Subcutaneous adipose tissue (tissue), 4 donors: ENCODE measurements around the gene OCSTAMP. TPM values are rescaled to one million over a fixed set of nuclear protein-coding genes. Genes with fewer than 3 reads are reported as not detected.

Source experiments
- CTCF ChIP-seq: fragments of 450-650 bp; IDR thresholded peaks from one replicate; pipeline ENCODE4 v1.5.1; 2016; ENCODE audit warnings: low read depth, mild to moderate bottlenecking, control low read depth, antibody characterized with exemption, moderate library complexity
- total RNA-seq, 4 donors: library from RNA; depleted of rRNA; stranded (reverse); fragments of >200 nt; gene quantifications; one replicate each; pipeline ENCODE4 v1.1.0, GENCODE V29; 2016

Gene OCSTAMP, protein sequence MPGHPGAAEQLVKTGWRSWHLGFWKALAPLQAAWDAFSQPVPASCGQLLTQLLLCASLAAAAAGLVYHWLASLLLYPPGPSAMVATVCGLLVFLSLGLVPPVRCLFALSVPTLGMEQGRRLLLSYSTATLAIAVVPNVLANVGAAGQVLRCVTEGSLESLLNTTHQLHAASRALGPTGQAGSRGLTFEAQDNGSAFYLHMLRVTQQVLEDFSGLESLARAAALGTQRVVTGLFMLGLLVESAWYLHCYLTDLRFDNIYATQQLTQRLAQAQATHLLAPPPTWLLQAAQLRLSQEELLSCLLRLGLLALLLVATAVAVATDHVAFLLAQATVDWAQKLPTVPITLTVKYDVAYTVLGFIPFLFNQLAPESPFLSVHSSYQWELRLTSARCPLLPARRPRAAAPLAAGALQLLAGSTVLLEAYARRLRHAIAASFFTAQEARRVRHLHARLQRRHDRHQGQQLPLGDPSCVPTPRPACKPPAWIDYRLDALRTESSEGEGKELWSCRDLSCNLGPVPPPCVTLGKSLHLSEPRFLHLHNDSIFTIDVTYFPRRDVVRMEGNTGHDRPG
- total RNA-seq = not detected

DNA sequence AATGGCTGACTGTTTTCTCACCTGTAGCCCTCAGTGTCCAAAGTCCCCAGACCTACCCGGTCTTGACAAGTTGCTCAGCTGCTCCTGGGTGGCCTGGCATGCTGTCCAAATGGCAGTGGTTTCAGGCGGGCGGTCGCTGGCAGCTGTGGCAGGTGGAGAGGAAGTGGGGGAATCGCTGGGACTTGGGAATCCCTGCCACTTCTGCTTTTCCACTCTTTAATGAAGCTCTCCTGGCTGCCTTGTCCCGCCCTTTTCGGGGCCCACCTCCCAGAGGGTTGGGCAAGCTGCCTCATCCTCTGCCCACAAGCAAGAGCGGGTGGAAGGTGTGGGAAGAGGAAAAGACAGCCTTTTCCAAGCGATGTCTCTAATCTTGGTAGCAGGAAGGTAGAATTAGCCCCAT, at the start of gene OCSTAMP:
Gene OCSTAMP, minus strand, starts transcription at position 194 of the 400 bp plus-strand sequence. Its CDS starts 94 bp downstream, at position 100.
- no peak for TF ChIP-seq CTCF

- TF ChIP-seq CTCF = no peak
These were observed 49.0 kb upstream of the OCSTAMP start for GRCh38 chr20:46599227-46599987.

GRCh38 chr20:46595933-46596332, 45.5 kb upstream of the OCSTAMP start:
- no peak for TF ChIP-seq CTCF

- no peak for TF ChIP-seq CTCF
These were observed 44.3 kb upstream of the OCSTAMP start for GRCh38 chr20:46594725-46595124.

- TF ChIP-seq CTCF = no peak
These were observed 42.3 kb upstream of the OCSTAMP start for GRCh38 chr20:46592580-46593362.

GRCh38 chr20:46590443-46590842, 40.0 kb upstream of the OCSTAMP start:
- TF ChIP-seq CTCF = no peak
